ENCODE measurements around the gene HOXB5. TPM values are rescaled to one million over a fixed set of nuclear protein-coding genes. Genes with fewer than 3 reads are reported as not detected.

Gene HOXB5
- total RNA-seq, 1 experiment from 2014 or later, result not detected

Small RNAs within 50 kb of the gene (small RNA-seq; reads per million reads assigned to genes)
- gene MIR196A1, result not detected

Other genes with a start within 250 kb of the HOXB5 start
- gene SKAP1, start 163.6 kb downstream of the HOXB5 start, total RNA-seq (2014; rRNA removed; shearing (Covaris generic); ENCODE audit: low replicate concordance), result 1.2 and 1.8 TPM in 2 replicates
- not detected in 2 replicates for gene HOXB1, start 62.8 kb downstream of the HOXB5 start, total RNA-seq (2014; rRNA removed; shearing (Covaris generic); ENCODE audit: low replicate concordance)
- gene HOXB2, start 48.7 kb downstream of the HOXB5 start, total RNA-seq (2014; rRNA removed; shearing (Covaris generic); ENCODE audit: low replicate concordance), result not detected in 2 replicates
- gene HOXB4, start 15.4 kb downstream of the HOXB5 start, total RNA-seq (2014; rRNA removed; shearing (Covaris generic); ENCODE audit: low replicate concordance), result 4.3 and 6.6 TPM in 2 replicates
- gene HOXB3, start 3.5 kb downstream of the HOXB5 start, total RNA-seq (2014; rRNA removed; shearing (Covaris generic); ENCODE audit: low replicate concordance), result 0.97 and 6.6 TPM in 2 replicates
- gene HOXB6, start 11.2 kb upstream of the HOXB5 start, total RNA-seq (2014; rRNA removed; shearing (Covaris generic); ENCODE audit: low replicate concordance), result 0.48 and 0.65 TPM in 2 replicates
- gene HOXB7, start 17.2 kb upstream of the HOXB5 start, total RNA-seq (2014; rRNA removed; shearing (Covaris generic); ENCODE audit: low replicate concordance), result 9.7 and 12.1 TPM in 2 replicates
- 4.2 TPM in 1 of 2 replicates, not detected in the other for gene HOXB8, start 21.5 kb upstream of the HOXB5 start, total RNA-seq (2014; rRNA removed; shearing (Covaris generic); ENCODE audit: low replicate concordance)
- gene HOXB9, start 32.6 kb upstream of the HOXB5 start, total RNA-seq (2014; rRNA removed; shearing (Covaris generic); ENCODE audit: low replicate concordance), result 0.82 and 3.1 TPM in 2 replicates
- gene PRAC1, start 128.7 kb upstream of the HOXB5 start, total RNA-seq (2014; rRNA removed; shearing (Covaris generic); ENCODE audit: low replicate concordance), result not detected in 2 replicates
- not detected in 2 replicates for gene PRAC2, start 129.4 kb upstream of the HOXB5 start, total RNA-seq (2014; rRNA removed; shearing (Covaris generic); ENCODE audit: low replicate concordance)
- not detected in 2 replicates for gene HOXB13, start 135.0 kb upstream of the HOXB5 start, total RNA-seq (2014; rRNA removed; shearing (Covaris generic); ENCODE audit: low replicate concordance)
- not detected in 2 replicates for gene TTLL6, start 223.4 kb upstream of the HOXB5 start, total RNA-seq (2014; rRNA removed; shearing (Covaris generic); ENCODE audit: low replicate concordance)
- gene CALCOCO2, start 237.3 kb upstream of the HOXB5 start, total RNA-seq (2014; rRNA removed; shearing (Covaris generic); ENCODE audit: low replicate concordance), result 21.8 and 29.7 TPM in 2 replicates